ENCODE data around the gene GZMM. TPM values are rescaled to one million over a fixed set of nuclear protein-coding genes. Genes with fewer than 3 reads are reported as not detected.

GZMM gene
- total RNA-seq, 1 donor from 2014 or later = not detected

- intact Hi-C loops (cut with DNase I) = loop anchor here (10.0 kb wide), 1 partner anchor 149 kb away; no protein-coding TSS in a partner anchor
- ATAC-seq (no peak), DNase-seq (ENCODE audit: missing footprints) (no peak)
Measured at GRCh38 chr19:585551-586110, 41.8 kb downstream of the GZMM start.

- DNase-seq (ENCODE audit: missing footprints) (peak; percentile 80), ATAC-seq (peak; percentile 11)
Measured at GRCh38 chr19:588093-588740, 44.4 kb downstream of the GZMM start.

GRCh38 chr19:588741-589692 lies 45.2 kb downstream of the GZMM start:
- intact Hi-C loops (cut with DNase I) = loop anchor here (10.0 kb wide), 1 partner anchor 146 kb away; no protein-coding TSS in a partner anchor
- ATAC-seq (no peak), DNase-seq (ENCODE audit: missing footprints) (no peak)

More at GRCh38 chr19:588093-588740, 44.4 kb downstream of the GZMM start:
- intact Hi-C loops (cut with DNase I) = loop anchor here (10.0 kb wide), 1 partner anchor 147 kb away; no protein-coding TSS in a partner anchor

- DNase-seq (ENCODE audit: missing footprints) = no peak
- intact Hi-C loops (cut with DNase I) = loop anchor here (10.0 kb wide), 1 partner anchor 145 kb away; no protein-coding TSS in a partner anchor
Measured at GRCh38 chr19:589693-590395, 46.0 kb downstream of the GZMM start, which contains the start of gene HCN2. Gene HCN2, plus strand, starts transcription at chr19:589881. Its CDS starts 65 bp downstream, at chr19:589946.

GRCh38 chr19:590396-590745 lies 46.5 kb downstream of the GZMM start:
- no peak for DNase-seq (ENCODE audit: missing footprints)
- no peak for ATAC-seq
- intact Hi-C loops (cut with DNase I) = no loop called here

More at GRCh38 chr19:589693-590395, 46.0 kb downstream of the GZMM start, which contains the start of gene HCN2:
- ATAC-seq = no peak

GRCh38 chr19:590750-591098 lies 46.9 kb downstream of the GZMM start:
- ATAC-seq (no peak), DNase-seq (ENCODE audit: missing footprints) (no peak)
- intact Hi-C loops (cut with DNase I) = no loop called here

GRCh38 chr19:591099-591958 lies 47.5 kb downstream of the GZMM start:
- intact Hi-C loops (cut with DNase I) = no loop called here
- ATAC-seq = peak; percentile 13
- no peak for DNase-seq (ENCODE audit: missing footprints)

GRCh38 chr19:592101-592500 lies 48.2 kb downstream of the GZMM start:
- no peak for ATAC-seq

GRCh38 chr19:593055-593454 lies 49.2 kb downstream of the GZMM start:
- ATAC-seq (no peak), DNase-seq (ENCODE audit: missing footprints) (no peak)
- intact Hi-C loops (cut with DNase I) = no loop called here

More at GRCh38 chr19:592101-592500, 48.2 kb downstream of the GZMM start:
- intact Hi-C loops (cut with DNase I) = no loop called here
- no peak for DNase-seq (ENCODE audit: missing footprints)

- DNase-seq (ENCODE audit: missing footprints) = no peak
- intact Hi-C loops (cut with DNase I) = no loop called here
- no peak for ATAC-seq
Measured at GRCh38 chr19:593505-593904, 49.7 kb downstream of the GZMM start.

GRCh38 chr19:594265-594870 lies 50.5 kb downstream of the GZMM start:
- intact Hi-C loops (cut with DNase I) = no loop called here
- DNase-seq (ENCODE audit: missing footprints) = no peak

GRCh38 chr19:595326-596262 lies 51.7 kb downstream of the GZMM start:
- intact Hi-C loops (cut with DNase I) = no loop called here
- ATAC-seq (no peak), DNase-seq (ENCODE audit: missing footprints) (no peak)

More at GRCh38 chr19:594265-594870, 50.5 kb downstream of the GZMM start:
- ATAC-seq = no peak

GRCh38 chr19:596263-596655 lies 52.4 kb downstream of the GZMM start:
- ATAC-seq (no peak), DNase-seq (ENCODE audit: missing footprints) (no peak)
- intact Hi-C loops (cut with DNase I) = no loop called here

- DNase-seq (ENCODE audit: missing footprints) (no peak), ATAC-seq (no peak)
- intact Hi-C loops (cut with DNase I) = no loop called here
Measured at GRCh38 chr19:597406-598315, 53.8 kb downstream of the GZMM start.

Data from Right ventricle myocardium inferior (tissue), 1 donor.